ENCODE results near the gene CORO2B. TPM values are rescaled to one million over a fixed set of nuclear protein-coding genes. Genes with fewer than 3 reads are reported as not detected.
A peak's percentile ranks its signal among the peaks of the same experiment; 100 is the strongest.

CORO2B gene
- polyA plus RNA-seq, 1 donor from 2014 or later, result 15.1 TPM

DNA sequence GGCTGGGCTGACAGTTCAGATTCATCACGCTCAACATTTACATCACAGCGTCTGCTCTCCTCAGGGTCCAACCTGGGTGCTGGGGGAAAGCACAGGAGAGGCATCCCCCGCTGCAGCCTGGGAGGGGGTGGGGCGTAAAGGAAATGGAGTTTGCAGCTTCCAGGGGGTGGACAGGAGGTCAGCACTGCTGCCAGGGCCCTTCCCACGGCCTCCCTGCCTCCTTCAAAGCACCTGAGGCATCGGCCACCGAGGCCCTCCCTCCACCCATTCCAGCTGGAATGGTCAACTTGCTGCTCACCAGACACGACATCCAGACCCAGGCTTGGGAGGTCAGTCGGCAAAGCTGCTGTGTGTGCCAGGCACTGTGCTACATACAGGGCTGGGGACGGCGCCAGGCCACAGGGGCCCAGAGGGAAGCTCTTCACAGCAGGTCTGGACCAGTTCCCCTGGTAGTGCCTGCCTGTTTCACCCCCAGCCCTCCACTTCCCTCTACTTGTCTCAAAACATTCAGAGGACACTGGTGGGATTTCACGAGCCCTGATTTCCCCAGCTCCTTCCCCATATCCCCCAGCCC lies 121.2 kb downstream of the CORO2B start:
- Histone ChIP-seq H4K20me1 (ENCODE audit: insufficient read depth) (no peaks in the 10 kb centered on the region), H3K27ac (ENCODE audit: low read length) (peak overlapping the region; percentile 90), H3K36me3 (ENCODE audit: insufficient read depth, low read length) (no peaks in the 10 kb centered on the region), H2AFZ (ENCODE audit: low read depth, low read length) (peak overlapping the region; percentile 32), H3F3A (ENCODE audit: insufficient read depth, low read length, poor library complexity, severe bottlenecking) (no peaks in the 10 kb centered on the region), H3K9ac (ENCODE audit: low read length) (peak overlapping the region; percentile 61), H3K27me3 (ENCODE audit: insufficient read depth, low read depth, low read length) (no peaks in the 10 kb centered on the region), H3K9me2 (ENCODE audit: insufficient read depth, low read length) (no peaks in the 10 kb centered on the region), H3K9me3 (ENCODE audit: low read length) (no peaks in the 10 kb centered on the region), H3K4me2 (ENCODE audit: low read length) (no peak overlapping the region), H3K79me2 (replicated peaks; ENCODE audit: insufficient read depth, low read length) (no peaks in the 10 kb centered on the region), H3K4me3 (ENCODE audit: low read length) (peak overlapping the region; percentile 9)
- TF ChIP-seq POLR2AphosphoS5 (IDR thresholded peaks at IDR 0.05) (no peak), EP300 (conservative IDR thresholded peaks at IDR 0.05; ENCODE audit: poor library complexity, severe bottlenecking) (no peak), SMC3 (conservative IDR thresholded peaks at IDR 0.05; ENCODE audit: poor library complexity) (no peak), REST (IDR thresholded peaks at IDR 0.05; ENCODE audit: borderline replicate concordance) (no peak), TAF1 (IDR thresholded peaks at IDR 0.05; ENCODE audit: low read depth) (no peak), EZH2 (IDR thresholded peaks at IDR 0.05; ENCODE audit: borderline replicate concordance, insufficient read depth, low read length, poor library complexity, severe bottlenecking) (no peak), MXI1 (conservative IDR thresholded peaks at IDR 0.05; ENCODE audit: poor library complexity, severe bottlenecking) (no peak), CTCF (IDR thresholded peaks at IDR 0.05; ENCODE audit: poor library complexity, severe bottlenecking) (no peak), RAD21 (conservative IDR thresholded peaks at IDR 0.05) (no peak)

GRCh38 chr15:68700455-68701123 lies 121.8 kb downstream of the CORO2B start:
- H3K79me2 ChIP-seq (replicated peaks; ENCODE audit: insufficient read depth, low read length), result no peaks in the 10 kb centered on the region
- H3K27ac ChIP-seq (ENCODE audit: low read length), result peak overlapping the region; percentile 90
- H3F3A ChIP-seq (ENCODE audit: insufficient read depth, low read length, poor library complexity, severe bottlenecking), result no peaks in the 10 kb centered on the region
- H4K20me1 ChIP-seq (ENCODE audit: insufficient read depth), result no peaks in the 10 kb centered on the region
- H3K4me2 ChIP-seq (ENCODE audit: low read length), result no peak overlapping the region
- peak overlapping the region; percentile 61 for H3K9ac ChIP-seq (ENCODE audit: low read length)
- peak overlapping the region; percentile 32 for H2AFZ ChIP-seq (ENCODE audit: low read depth, low read length)
- H3K9me2 ChIP-seq (ENCODE audit: insufficient read depth, low read length), result no peaks in the 10 kb centered on the region
- H3K4me3 ChIP-seq (ENCODE audit: low read length), result peak overlapping the region; percentile 9
- no peaks in the 10 kb centered on the region for H3K36me3 ChIP-seq (ENCODE audit: insufficient read depth, low read length)
- H3K9me3 ChIP-seq (ENCODE audit: low read length), result no peaks in the 10 kb centered on the region
- no peaks in the 10 kb centered on the region for H3K27me3 ChIP-seq (ENCODE audit: insufficient read depth, low read depth, low read length)
- TF ChIP-seq SMC3 (conservative IDR thresholded peaks at IDR 0.05; ENCODE audit: poor library complexity) (peak; percentile 26), RAD21 (conservative IDR thresholded peaks at IDR 0.05) (peak; percentile 27), POLR2AphosphoS5 (IDR thresholded peaks at IDR 0.05) (peak; percentile 80), REST (IDR thresholded peaks at IDR 0.05; ENCODE audit: borderline replicate concordance) (peak; percentile 66), MXI1 (conservative IDR thresholded peaks at IDR 0.05; ENCODE audit: poor library complexity, severe bottlenecking) (peak; percentile 36), CTCF (IDR thresholded peaks at IDR 0.05; ENCODE audit: poor library complexity, severe bottlenecking) (peak; percentile 18), TAF1 (IDR thresholded peaks at IDR 0.05; ENCODE audit: low read depth) (no peak), EP300 (conservative IDR thresholded peaks at IDR 0.05; ENCODE audit: poor library complexity, severe bottlenecking) (peak; percentile 85), EZH2 (IDR thresholded peaks at IDR 0.05; ENCODE audit: borderline replicate concordance, insufficient read depth, low read length, poor library complexity, severe bottlenecking) (no peak)

Measured in neural cell (in vitro differentiated cells).